Epithelial cell of proximal tubule (primary cell): ENCODE data around the gene EFEMP1. TPM values are rescaled to one million over a fixed set of nuclear protein-coding genes. Genes with fewer than 3 reads are reported as not detected.

ENCODE experiments used
- DNase-seq: peaks from one replicate; pipeline ENCODE4 v3.0.0-alpha.2; 2011; ENCODE audit warnings: low read depth
- H3K4me3 ChIP-seq: 2 replicates; pipeline ENCODE4 v1.5.1; 2011; ENCODE audit warnings: low read depth, mild to moderate bottlenecking, low read length
- CTCF ChIP-seq: conservative IDR thresholded peaks from 2 replicates; pipeline ENCODE4 v1.5.1; 2012; ENCODE audit warnings: low read depth, mild to moderate bottlenecking, low read length
- total RNA-seq: library from RNA; depleted of rRNA; stranded (reverse); fragments of >200 nt; gene quantifications from 2 replicates; pipeline ENCODE4 v1.2.3, GENCODE V29; 2015

The EFEMP1 gene
- total RNA-seq, 1 donor from 2014 or later: 30.0 TPM

GRCh38 chr2:55824551-55825096, 99.0 kb downstream of the EFEMP1 start:
- TF ChIP-seq CTCF: no peak
- H3K4me3 ChIP-seq: no peak overlapping the region
- no peak for DNase-seq

Other genes with a start within 250 kb of the EFEMP1 start
- gene PNPT1, start 229.9 kb downstream of the EFEMP1 start, total RNA-seq: 14.9 and 28.9 TPM in 2 replicates